ENCODE results near the gene PXDN.
"Not testable (repeated sequence)": the region's sequence is repeated elsewhere in the genome, so short reads cannot be mapped to it uniquely, and the experiment has no call there.

The PXDN gene

GRCh38 chr2:1638281-1638860 is 105.9 kb downstream of the PXDN start:
- DNase-seq (ENCODE audit: low read depth in 2 of 3, low spot score in 1 of 3) = no peak

- DNase-seq (ENCODE audit: low read depth in 2 of 3, low spot score in 1 of 3) = no peak
Measured at GRCh38 chr2:1636791-1637415, 107.4 kb downstream of the PXDN start.

- no peak for DNase-seq (ENCODE audit: low read depth in 2 of 3, low spot score in 1 of 3)
Measured at GRCh38 chr2:1635823-1636222, 108.5 kb downstream of the PXDN start.

GRCh38 chr2:1634681-1635341 is 109.5 kb downstream of the PXDN start:
- DNase-seq (ENCODE audit: low read depth in 2 of 3, low spot score in 1 of 3) = no peak

GRCh38 chr2:1633936-1634587 is 110.3 kb downstream of the PXDN start:
- no peak for DNase-seq (ENCODE audit: low read depth in 2 of 3, low spot score in 1 of 3)

GRCh38 chr2:1633092-1633671 is 111.1 kb downstream of the PXDN start:
- DNase-seq (ENCODE audit: low read depth in 2 of 3, low spot score in 1 of 3) = no peak

- no peak for DNase-seq (ENCODE audit: low read depth in 2 of 3, low spot score in 1 of 3)
Measured at GRCh38 chr2:1632510-1632909, 111.8 kb downstream of the PXDN start.

- DNase-seq (ENCODE audit: low read depth in 2 of 3, low spot score in 1 of 3) = no peak
Measured at GRCh38 chr2:1632002-1632348, 112.3 kb downstream of the PXDN start.

- DNase-seq (ENCODE audit: low read depth in 2 of 3, low spot score in 1 of 3) = no peak
Measured at GRCh38 chr2:1631292-1632001, 112.9 kb downstream of the PXDN start.

GRCh38 chr2:1628893-1629292 is 115.4 kb downstream of the PXDN start:
- DNase-seq (ENCODE audit: low read depth in 2 of 3, low spot score in 1 of 3) = no peak

GRCh38 chr2:1627628-1628381 is 116.5 kb downstream of the PXDN start:
- no peak for DNase-seq (ENCODE audit: low read depth in 2 of 3, low spot score in 1 of 3)

GRCh38 chr2:1626271-1626681 is 118.0 kb downstream of the PXDN start:
- no peak for DNase-seq (ENCODE audit: low read depth in 2 of 3, low spot score in 1 of 3)

GRCh38 chr2:1625281-1626001 is 118.9 kb downstream of the PXDN start:
- DNase-seq (ENCODE audit: low read depth in 2 of 3, low spot score in 1 of 3) = no peak

- DNase-seq (ENCODE audit: low read depth in 2 of 3, low spot score in 1 of 3) = no peak
Measured at GRCh38 chr2:1623906-1624445, 120.3 kb downstream of the PXDN start.

- DNase-seq (ENCODE audit: low read depth in 2 of 3, low spot score in 1 of 3) = no peak
Measured at GRCh38 chr2:1622521-1623200, 121.7 kb downstream of the PXDN start.

GRCh38 chr2:1621976-1622375 is 122.3 kb downstream of the PXDN start:
- DNase-seq (ENCODE audit: low read depth in 2 of 3, low spot score in 1 of 3) = not testable (repeated sequence)

- DNase-seq (ENCODE audit: low read depth in 2 of 3, low spot score in 1 of 3) = no peak
Measured at GRCh38 chr2:1621501-1621900, 122.8 kb downstream of the PXDN start.

GRCh38 chr2:1621041-1621440 is 123.3 kb downstream of the PXDN start:
- no peak for DNase-seq (ENCODE audit: low read depth in 2 of 3, low spot score in 1 of 3)

GRCh38 chr2:1620081-1620480 is 124.2 kb downstream of the PXDN start:
- no peak for DNase-seq (ENCODE audit: low read depth in 2 of 3, low spot score in 1 of 3)

Data from stimulated activated CD4-positive, alpha-beta T cell treated with anti-CD3 and anti-CD28 coated beads, Interleukin-12 subunit alpha, Interleukin-12 subunit beta, amount 100 ng/mL, for 48 hours (primary cell).